GM21390 (cell line): ENCODE results near the gene SUSD4.

Experiments
- ATAC-seq: cut with Tn5 transposase; IDR thresholded peaks from one replicate; pipeline ENCODE4 v1.9.1; 2021; ENCODE audit not compliant: unreplicated experiment

The SUSD4 gene

DNA sequence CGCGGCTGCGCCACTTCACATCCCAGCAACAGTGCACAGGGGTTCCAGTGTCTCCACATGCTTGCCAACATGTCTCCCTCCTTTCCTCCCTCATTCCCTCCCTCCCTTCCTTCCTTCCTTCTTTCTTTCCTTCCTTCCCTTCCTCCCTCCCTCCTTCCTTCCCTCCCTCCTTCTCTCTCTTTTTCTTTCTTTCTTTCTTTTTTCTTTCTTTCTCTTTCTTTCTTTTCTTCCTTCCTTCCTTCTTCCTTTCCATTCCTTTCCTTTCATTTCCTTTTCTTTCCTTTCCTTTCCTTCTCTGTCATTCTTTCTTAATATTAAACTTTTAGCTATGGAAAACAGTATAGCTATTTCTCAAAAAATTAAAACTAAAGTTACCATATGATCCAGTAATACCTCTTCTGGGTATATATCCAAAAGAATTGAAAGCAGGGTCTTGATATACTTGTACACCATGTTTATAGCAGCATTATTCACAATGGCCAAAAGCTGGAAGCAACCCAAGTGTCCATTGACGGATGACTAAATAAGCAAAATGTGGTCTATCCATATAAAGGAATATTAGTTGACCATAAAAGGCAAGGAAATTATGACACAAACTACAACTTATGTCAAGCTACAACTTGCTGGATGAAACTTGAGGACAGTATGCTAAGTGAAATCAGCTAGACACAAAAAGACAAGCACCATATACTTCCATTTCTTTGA lies 165.9 kb downstream of the SUSD4 start:
- ATAC-seq = no peak

DNA sequence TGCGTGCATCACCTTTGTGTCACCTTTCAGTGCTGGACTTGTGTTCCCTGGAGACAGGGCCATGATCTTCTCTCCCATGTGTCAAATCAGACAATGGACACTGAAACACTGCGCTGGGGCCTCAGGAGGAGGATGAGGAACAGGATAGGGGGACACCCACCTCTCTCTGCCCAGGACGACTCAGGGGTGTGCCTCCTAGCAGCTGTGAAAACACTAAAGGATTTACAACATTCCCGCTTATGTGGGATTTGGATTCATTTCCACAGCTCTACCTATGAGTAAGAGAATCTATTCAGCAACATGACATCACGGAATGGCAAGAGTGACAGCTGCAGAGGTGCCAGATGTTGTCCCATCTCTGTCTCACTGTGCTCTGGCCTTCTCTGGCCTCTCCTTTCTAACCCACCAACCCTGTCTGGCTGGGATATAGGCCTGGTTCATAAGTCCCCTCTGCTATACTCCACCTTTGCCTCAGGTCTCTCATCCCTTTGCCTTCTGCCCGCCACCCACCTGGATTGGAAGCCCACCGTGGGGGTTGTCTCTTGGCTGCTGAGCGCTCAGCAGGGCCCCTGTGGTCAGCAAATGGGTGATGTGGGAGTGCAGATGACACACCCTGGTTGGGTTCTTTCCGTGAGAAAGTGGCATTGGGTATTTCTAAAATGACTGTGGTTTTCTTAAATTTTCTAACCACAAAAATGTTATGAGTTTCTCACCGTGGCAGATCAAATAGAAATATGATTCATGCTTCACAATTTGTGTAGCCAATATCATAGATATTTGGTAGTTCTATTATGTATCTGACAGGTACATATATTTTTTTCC lies 173.9 kb downstream of the SUSD4 start:
- ATAC-seq = no peak

DNA sequence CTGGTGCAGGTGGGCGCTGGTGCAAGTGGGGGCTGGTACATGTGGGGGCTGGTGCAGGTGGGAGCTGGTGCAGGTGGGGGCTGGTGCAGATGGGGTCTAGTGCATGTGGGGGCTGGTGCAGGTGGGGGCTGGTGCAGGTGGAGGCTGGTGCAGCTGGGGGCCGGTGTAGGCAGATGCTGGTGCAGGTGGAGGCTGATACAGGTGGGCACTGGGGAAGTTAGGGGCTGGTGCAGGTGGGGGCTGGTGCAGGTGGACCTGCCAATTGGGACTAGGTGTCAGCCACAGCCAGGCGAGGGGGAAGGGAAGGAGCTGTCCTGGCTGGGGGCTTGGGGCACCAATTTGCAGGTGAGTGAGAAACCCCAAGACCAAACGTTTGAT lies 174.5 kb downstream of the SUSD4 start:
- ATAC-seq = no peak

DNA sequence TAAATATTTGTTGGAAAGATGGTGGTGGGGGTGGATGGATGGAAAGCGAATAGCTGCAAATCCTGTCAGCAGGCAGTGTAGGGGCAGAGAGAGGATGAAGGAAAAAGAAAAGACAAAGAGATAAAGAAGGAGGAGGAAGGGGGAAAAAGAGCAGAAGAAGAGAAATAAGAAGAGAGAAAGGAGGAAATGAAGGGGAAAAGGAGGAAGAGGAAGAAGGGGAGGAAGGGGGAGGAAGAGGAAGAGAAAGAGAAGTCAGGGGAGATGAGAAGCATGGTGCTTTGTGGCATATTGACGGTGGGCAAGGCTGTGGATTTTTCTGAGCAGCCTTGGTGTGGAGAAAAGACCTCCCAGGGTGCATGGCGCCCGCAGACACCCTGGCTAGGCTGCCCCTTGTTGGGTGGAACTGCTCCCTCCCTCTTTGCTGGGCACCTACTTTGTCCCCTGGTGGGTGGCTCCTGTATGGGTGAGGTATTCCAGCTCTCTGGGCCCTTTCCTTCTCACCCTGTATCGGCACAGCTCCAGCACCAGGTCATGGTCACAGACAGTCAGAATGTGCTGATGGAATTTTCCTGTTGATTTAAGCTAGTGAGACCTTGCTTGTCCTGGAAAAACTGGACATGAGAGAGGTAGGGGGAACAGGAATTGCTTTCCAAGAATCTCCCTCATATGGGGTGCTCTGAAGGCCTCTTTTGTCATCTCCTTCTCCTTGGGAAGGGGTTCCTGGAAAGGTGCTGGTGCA lies 175.2 kb downstream of the SUSD4 start:
- no peak for ATAC-seq

DNA sequence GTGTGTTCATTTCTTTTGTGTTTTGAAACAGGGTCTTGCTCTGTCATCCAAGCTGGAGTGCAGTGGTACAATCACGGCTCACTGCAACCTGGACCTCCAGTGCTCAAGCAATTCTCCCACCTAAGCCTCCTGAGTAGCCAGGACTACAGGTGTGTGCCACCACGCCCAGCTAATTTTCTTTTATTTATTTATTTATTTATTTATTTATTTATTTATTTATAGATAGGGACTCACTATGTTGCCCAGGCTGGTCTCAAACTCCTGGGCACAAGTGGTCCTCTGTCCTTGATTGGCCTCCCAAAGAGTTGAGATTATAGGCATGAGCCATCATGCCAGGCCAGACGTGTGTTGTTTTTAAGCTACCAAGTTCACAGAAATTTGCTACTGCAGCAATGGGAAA lies 177.2 kb downstream of the SUSD4 start:
- ATAC-seq = no peak

DNA sequence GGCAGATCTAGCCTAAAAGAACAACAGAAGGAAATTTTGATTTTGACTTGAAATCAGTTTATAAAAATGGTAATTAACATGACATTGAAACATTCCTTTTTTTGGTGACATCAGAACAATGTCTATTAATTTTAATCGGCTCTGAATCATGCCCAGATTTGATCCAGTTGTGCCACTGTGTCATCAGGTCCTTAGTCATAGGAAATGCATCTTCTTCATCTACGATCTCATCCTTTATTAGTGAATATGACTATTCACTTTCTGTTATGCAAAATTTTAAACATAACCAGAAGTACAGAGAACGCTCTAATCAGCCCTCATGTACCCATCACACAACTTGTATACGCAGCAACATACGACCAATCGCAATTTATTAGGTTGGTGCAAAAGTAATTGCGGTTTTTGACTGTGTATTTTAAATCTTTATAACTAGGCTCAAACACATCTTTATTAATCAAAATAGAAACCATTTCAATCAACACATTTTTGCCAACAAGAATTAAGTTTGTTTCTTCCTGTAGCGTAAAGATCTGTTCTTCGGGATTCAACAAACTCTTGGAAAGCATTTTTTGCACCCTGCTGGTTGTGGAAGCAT lies 180.6 kb downstream of the SUSD4 start:
- no peak for ATAC-seq

DNA sequence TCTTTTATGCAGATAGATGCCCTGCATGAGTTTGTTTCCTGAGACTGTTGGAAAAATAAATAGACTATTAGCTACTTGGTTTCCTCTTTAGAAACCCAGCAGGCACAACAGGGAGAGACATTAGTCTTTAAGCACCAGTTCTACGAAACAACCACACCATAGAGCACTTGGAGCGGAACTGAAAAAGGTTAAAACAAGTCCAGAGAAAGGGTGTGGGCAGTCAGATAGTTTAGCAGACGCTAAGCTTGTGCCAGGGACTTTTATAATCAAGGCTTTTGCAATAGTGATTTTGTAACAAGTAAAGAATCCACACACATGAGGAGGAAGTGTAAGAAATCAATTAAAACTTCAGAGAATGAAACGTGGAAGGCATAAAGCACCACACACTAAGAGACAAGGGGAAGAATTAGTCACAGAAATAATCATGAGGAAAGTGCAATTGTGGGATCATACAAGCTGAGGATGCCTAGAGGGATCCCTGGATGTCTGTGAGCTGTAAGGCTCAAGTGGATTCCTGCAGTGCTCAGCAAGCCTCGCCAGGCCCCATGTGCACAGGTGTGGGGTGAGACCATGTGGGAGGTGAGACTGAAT lies 183.2 kb downstream of the SUSD4 start:
- no peak for ATAC-seq

DNA sequence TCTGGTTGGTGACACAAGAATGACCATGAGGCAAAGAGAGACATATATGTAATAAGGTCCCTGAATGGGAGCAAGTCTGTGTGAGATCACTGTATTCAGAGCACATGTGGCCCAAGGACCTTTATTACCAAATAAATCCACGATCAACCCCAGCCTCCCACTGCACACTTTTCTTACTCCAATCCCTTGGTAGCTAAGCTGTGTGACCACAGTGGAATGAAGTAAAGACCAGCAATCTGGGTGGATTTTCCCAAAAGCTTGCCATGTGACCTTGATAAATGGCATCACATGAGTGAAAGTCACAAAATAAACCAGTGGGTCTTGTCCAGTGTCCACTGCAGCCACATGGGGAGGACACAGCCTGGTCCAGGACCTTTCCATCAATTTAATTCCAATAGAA lies 184.2 kb downstream of the SUSD4 start:
- ATAC-seq = no peak

DNA sequence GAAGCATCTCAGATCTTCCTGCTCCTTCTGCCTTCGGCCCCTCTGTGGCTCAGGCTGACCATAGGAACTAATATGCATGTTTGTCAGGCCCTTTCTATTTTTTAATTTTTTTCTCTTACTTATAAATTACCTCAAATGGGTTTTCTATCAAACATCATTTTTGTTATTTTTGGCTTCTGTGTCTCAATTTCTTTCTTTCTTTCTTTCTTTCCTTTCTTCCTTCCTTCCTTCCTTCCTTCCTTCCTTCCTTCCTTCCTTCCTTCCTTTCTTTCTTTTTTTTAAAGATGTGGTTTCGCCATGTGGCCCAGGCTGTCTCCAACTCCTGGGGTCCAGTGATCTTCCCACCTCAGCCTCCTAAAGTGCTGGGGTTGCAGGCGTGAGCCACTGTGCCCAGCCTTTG lies 184.7 kb downstream of the SUSD4 start:
- no peak for ATAC-seq

DNA sequence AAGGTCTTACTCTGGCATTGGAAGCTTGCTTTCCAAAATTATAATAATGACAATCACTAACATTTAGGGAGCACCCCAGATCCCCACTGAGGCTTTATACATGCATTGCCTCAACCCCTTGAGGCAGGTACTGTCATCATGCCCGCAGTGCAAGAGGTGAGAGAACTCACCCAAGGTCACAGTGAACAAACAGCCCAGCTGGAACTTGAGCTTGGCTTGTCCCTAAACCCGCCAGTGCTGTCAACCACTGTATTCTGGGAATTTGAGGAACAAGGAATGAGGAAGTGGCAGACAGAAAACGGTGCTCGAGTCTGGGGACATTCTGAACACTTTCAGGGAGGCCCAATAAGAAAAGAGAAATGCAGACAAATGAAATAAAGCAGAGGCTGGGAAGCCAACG lies 186.3 kb downstream of the SUSD4 start:
- no peak for ATAC-seq

DNA sequence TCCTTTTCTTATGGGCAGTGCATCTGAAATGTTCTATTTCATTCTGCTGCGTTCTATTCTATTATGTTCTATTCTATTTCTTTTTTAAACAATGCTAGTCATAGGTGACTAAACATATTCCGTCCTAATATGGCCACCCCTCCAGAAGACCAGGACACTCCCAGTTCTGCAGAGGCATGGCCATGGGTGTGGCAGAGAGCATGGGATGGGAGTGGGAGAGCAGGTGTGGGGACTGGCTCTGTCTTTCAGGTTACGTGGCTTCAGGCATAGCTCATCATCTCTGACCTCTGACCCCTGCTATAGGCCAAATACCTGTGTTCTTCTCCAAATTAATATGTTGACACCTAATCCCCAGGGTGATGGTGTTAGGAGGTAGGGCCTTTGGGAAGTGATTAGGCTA lies 187.5 kb downstream of the SUSD4 start:
- ATAC-seq = no peak

DNA sequence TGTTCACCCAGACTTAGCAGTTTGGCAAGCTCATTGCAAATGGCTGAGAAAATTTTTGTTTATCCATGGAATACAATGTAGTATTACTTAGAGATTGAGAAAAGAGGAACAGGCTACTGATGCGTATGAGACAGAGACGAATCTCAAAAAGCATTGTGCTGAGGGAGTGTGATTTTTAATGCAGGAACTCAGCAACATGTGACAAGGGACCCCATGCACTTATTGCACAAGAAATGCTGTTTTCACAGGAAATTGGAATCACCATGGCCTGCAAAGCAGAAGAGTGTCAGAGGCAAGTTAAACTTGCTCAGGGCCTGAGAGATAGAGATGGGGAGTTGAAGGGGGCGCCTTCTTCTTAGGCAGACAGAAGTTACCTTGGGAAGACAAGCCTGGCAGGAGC lies 188.3 kb downstream of the SUSD4 start:
- ATAC-seq = no peak

DNA sequence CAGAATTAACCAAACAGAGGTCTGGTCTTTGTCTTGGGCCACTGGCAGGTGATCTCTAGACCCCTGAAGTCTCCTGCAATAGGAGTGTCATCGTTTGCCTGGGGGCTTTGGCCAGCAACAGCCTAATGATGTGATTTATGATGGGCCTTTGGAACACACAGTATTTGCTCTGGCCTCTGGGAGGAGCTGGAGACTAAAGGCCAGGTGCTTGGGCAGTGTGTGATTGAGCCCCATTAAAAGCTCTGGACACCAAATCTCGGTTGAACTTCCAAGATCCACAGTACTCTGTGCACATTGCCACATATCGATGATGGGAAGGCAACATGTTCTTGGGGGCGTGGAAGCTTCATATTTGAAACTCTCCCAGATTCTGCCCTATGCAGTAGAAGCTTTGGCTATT lies 188.9 kb downstream of the SUSD4 start:
- ATAC-seq = no peak
